Caco-2 (cell line): ENCODE data around the gene TMEM132E. TPM values are rescaled to one million over a fixed set of nuclear protein-coding genes. Genes with fewer than 3 reads are reported as not detected.

Source experiments
- BruUV-seq: library from RNA; stranded (reverse); fragments of 400-500 nt; replicated peaks from 2 replicates; lab custom pipeline; 2021; lab: Mats Ljungman, UMichigan
- CTCF ChIA-PET: fragments of 300-600 bp; sonication (Branson Sonifier 250); formaldehyde crosslinking; loops from one replicate; lab custom pipeline; 2022; ENCODE audit warnings: antibody characterized with exemption; lab: Charles Lee
- POLR2A ChIA-PET: fragments of 300-600 bp; sonication (Branson Sonifier 250); formaldehyde crosslinking; loops from one replicate; lab custom pipeline; 2022; ENCODE audit warnings: antibody characterized with exemption; lab: Charles Lee
- DNase-seq, 2 experiments: peaks; one replicate each; pipeline versions ENCODE4 v3.0.0 to v3.0.0-alpha.2; 2020 to 2022
- H3K27me3 ChIP-seq: replicated peaks from 2 replicates; pipeline ENCODE4 v1.6.0; 2011; ENCODE audit warnings: low read length; ENCODE audit not compliant: control insufficient read depth, insufficient read depth
- H3K36me3 ChIP-seq: 2 replicates; pipeline ENCODE4 v1.5.1; 2011; ENCODE audit warnings: low read length; ENCODE audit not compliant: control insufficient read depth, insufficient read depth
- H3K4me1 ChIP-seq: fragments of 250-450 bp; sonication (Bioruptor Pico); 2 replicates; pipeline ENCODE4 v1.5.1; 2020; ENCODE audit warnings: mild to moderate bottlenecking
- H3K4me3 ChIP-seq: 2 replicates; pipeline ENCODE4 v1.5.1; 2011; ENCODE audit warnings: low read depth, mild to moderate bottlenecking, control low read depth, low read length
- H3K9me3 ChIP-seq: fragments of 250-450 bp; sonication (Bioruptor Pico); 2 replicates; pipeline ENCODE4 v1.5.1; 2020; ENCODE audit warnings: mild to moderate bottlenecking, moderate library complexity
- H3K27ac Mint-ChIP-seq: one replicate; pipeline ENCODE4 v1.8.0; 2022; ENCODE audit warnings: mixed read lengths; ENCODE audit not compliant: unreplicated experiment
- H3K27me3 Mint-ChIP-seq: one replicate; pipeline ENCODE4 v1.8.0; 2022; ENCODE audit warnings: mixed read lengths; ENCODE audit not compliant: insufficient read depth, unreplicated experiment
- H3K36me3 Mint-ChIP-seq: one replicate; pipeline ENCODE4 v1.8.0; 2022; ENCODE audit warnings: mild to moderate bottlenecking, mixed read lengths; ENCODE audit not compliant: insufficient read depth, unreplicated experiment
- H3K4me1 Mint-ChIP-seq: one replicate; pipeline ENCODE4 v1.8.0; 2022; ENCODE audit warnings: low read depth, mixed read lengths; ENCODE audit not compliant: unreplicated experiment
- H3K4me3 Mint-ChIP-seq: one replicate; pipeline ENCODE4 v1.8.0; 2022; ENCODE audit warnings: mild to moderate bottlenecking, moderate library complexity, mixed read lengths; ENCODE audit not compliant: unreplicated experiment
- H3K9me3 Mint-ChIP-seq: one replicate; pipeline ENCODE4 v1.8.0; 2022; ENCODE audit warnings: mixed read lengths; ENCODE audit not compliant: unreplicated experiment
- CTCF ChIP-seq, 2 experiments: fragments of 200-600 bp in 1 of 2; IDR thresholded peaks; 1 replicate in 1 of 2; 2 replicates in 1 of 2; pipeline versions ENCODE4 v1.5.1 to v1.8.0; 2011 to 2022; ENCODE audit warnings: antibody characterized with exemption in 1 of 2, control low read depth in 1 of 2, inconsistent platforms in 1 of 2, low read depth in 1 of 2, low read length in 1 of 2, mild to moderate bottlenecking in 1 of 2, moderate library complexity in 1 of 2; ENCODE audit not compliant: insufficient read depth in 1 of 2, severe bottlenecking in 1 of 2, unreplicated experiment in 1 of 2
- intact Hi-C: fragments of 100-400 bp; cut with micrococcal nuclease; formaldehyde crosslinking; loops from one replicate; pipeline ENCODE4 v1.10.0; 2022; ENCODE audit not compliant: unreplicated experiment
- total RNA-seq: library from RNA; stranded (reverse); gene quantifications from 2 replicates; pipeline ENCODE4 v1.2.3, GENCODE V29; 2022

The TMEM132E gene
- total RNA-seq, 1 experiment from 2014 or later: 0.07 TPM

- Histone ChIP-seq H3K36me3 (no peaks in the 10 kb centered on the region), H3K4me1 (peaks cover 7% of the 10 kb centered on the region; the same call in 1 of the 2 replicates), H3K27me3 (no peaks in the 10 kb centered on the region; the same call in none of the 2 replicates), H3K9me3 (no peaks in the 10 kb centered on the region), H3K4me3 (no peak overlapping the region)
- no TSS peak for BruUV-seq
- intact Hi-C loops: no loop called here
- CTCF ChIA-PET: no interaction called here
- Mint-ChIP-seq H3K27ac (no peak overlapping the region), H3K9me3 (no peaks in the 10 kb centered on the region), H3K36me3 (no peaks in the 10 kb centered on the region), H3K4me3 (no peak overlapping the region), H3K27me3 (peaks cover 17% of the 10 kb centered on the region), H3K4me1 (peaks cover 13% of the 10 kb centered on the region)
- DNase-seq: no peak
- POLR2A ChIA-PET: no interaction called here
- TF ChIP-seq CTCF (IDR thresholded peaks at IDR 0.05; ENCODE audit: insufficient read depth in 1 of 2, low read depth in 1 of 2, low read length in 1 of 2, severe bottlenecking in 1 of 2, unreplicated experiment in 1 of 2): no peak
These were observed 55.3 kb downstream of the TMEM132E start for GRCh38 chr17:34634551-34635160.

- intact Hi-C loops: no loop called here
- no TSS peak for BruUV-seq
- peaks cover 21% of the 10 kb centered on the region for H3K27me3 Mint-ChIP-seq
These were observed 56.5 kb downstream of the TMEM132E start for GRCh38 chr17:34635876-34636275.

GRCh38 chr17:34637041-34637547, 57.7 kb downstream of the TMEM132E start:
- Mint-ChIP-seq H3K27me3 (peaks cover 25% of the 10 kb centered on the region), H3K36me3 (no peaks in the 10 kb centered on the region), H3K4me1 (peaks cover 13% of the 10 kb centered on the region), H3K27ac (no peak overlapping the region), H3K4me3 (no peak overlapping the region), H3K9me3 (no peaks in the 10 kb centered on the region)
- DNase-seq: no peak
- H3K4me1 ChIP-seq: peaks cover 7% of the 10 kb centered on the region; the same call in 1 of the 2 replicates
- H3K9me3 ChIP-seq: no peaks in the 10 kb centered on the region
- H3K27me3 ChIP-seq: no peaks in the 10 kb centered on the region; the same call in 1 of the 2 replicates
- POLR2A ChIA-PET: no interaction called here
- H3K4me3 ChIP-seq: no peak overlapping the region
- H3K36me3 ChIP-seq: no peaks in the 10 kb centered on the region
- intact Hi-C loops: no loop called here
- TF ChIP-seq CTCF (IDR thresholded peaks at IDR 0.05; ENCODE audit: insufficient read depth in 1 of 2, low read depth in 1 of 2, low read length in 1 of 2, severe bottlenecking in 1 of 2, unreplicated experiment in 1 of 2): no peak
- BruUV-seq: no TSS peak
- CTCF ChIA-PET: interaction anchor here (0.8 to 1.1 kb wide), 2 partner anchors 90 to 95 kb away, joined by 3 read pairs; no protein-coding TSS in a partner anchor

More at GRCh38 chr17:34635876-34636275, 56.5 kb downstream of the TMEM132E start:
- no peak overlapping the region for H3K27ac Mint-ChIP-seq
- no peak overlapping the region for H3K4me3 Mint-ChIP-seq
- H3K36me3 ChIP-seq: no peaks in the 10 kb centered on the region
- H3K4me3 ChIP-seq: no peak overlapping the region
- no peak for DNase-seq
- TF ChIP-seq CTCF (IDR thresholded peaks at IDR 0.05; ENCODE audit: insufficient read depth in 1 of 2, low read depth in 1 of 2, low read length in 1 of 2, severe bottlenecking in 1 of 2, unreplicated experiment in 1 of 2): no peak
- no peaks in the 10 kb centered on the region for H3K36me3 Mint-ChIP-seq
- peaks cover 7% of the 10 kb centered on the region; the same call in 1 of the 2 replicates for H3K4me1 ChIP-seq
- CTCF ChIA-PET: no interaction called here
- H3K9me3 Mint-ChIP-seq: no peaks in the 10 kb centered on the region
- POLR2A ChIA-PET: no interaction called here
- no peaks in the 10 kb centered on the region for H3K9me3 ChIP-seq
- H3K4me1 Mint-ChIP-seq: peaks cover 13% of the 10 kb centered on the region
- H3K27me3 ChIP-seq: no peaks in the 10 kb centered on the region; the same call in 1 of the 2 replicates
